HG02840 (cell line): Measurements from ENCODE around the gene COL8A2.

ENCODE experiments used
- ATAC-seq: cut with Tn5 transposase; IDR thresholded peaks from one replicate; pipeline ENCODE4 v1.9.1; 2021; ENCODE audit warnings: mild to moderate bottlenecking, moderate library complexity, moderate number of reproducible peaks; ENCODE audit not compliant: unreplicated experiment, low FRiP score

Gene COL8A2

DNA sequence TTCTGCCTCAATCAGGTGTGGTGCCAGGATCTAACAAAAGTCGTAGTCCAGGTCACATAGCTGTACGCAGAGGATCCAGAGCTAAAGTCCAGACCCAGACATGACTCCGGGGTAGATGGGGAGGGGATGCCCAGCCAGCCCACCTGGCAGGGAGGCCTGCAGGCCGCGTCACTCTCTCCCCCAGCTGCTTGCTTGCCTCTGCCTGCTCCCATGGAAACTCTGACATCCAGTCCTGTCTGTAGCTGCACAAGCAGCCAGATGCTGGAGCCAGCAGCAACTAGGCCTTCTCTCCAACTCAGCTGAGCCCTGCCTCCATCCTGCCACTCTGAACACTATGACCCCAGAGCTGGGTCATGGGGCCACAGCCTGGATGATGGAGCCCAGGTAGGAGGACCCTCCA lies 8.1 kb downstream of the COL8A2 start:
- ATAC-seq: no peak

DNA sequence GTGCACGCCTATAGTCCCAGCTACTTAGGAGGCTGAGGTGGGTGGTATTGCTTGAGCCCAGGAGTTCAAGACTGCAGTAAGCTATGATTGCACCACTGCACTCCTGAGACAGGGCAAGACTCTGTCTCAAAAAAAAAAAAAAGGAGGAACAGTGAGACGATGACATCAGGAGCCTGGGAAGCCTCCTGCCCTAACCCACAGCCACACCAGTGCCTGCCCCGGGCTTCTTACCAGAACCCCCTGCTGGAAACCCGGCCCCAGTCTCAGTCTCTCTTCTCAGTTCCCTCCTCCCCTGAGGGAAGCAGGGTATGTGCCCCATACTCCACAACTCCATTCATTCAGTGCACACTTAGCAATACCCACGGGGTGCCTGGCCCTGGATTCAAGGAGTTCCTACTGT lies 9.1 kb downstream of the COL8A2 start:
- ATAC-seq: no peak

DNA sequence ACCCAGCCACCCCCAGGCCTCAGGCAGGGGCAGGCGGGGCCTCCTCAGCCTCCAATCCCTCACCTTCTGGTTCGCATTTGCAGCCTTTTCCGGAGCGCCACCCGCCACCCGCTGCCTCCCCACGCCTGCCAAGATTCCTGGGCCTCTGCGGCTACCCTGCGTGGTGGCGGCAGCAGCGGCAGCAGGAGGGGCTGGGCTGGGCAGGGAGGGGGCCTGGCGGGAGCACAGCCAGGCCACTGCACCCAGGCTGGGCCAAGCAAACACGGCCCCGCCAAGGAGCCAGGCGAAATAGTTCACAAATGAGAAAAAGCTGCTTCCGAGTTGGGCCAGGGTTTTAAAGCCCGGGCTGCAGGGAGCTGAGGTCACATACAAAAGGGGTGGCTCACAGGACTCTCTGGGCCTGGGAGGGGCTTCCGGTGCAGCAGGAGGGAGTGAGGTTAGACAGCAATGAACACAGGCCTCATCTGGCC lies 9.8 kb downstream of the COL8A2 start:
- ATAC-seq: no peak

DNA sequence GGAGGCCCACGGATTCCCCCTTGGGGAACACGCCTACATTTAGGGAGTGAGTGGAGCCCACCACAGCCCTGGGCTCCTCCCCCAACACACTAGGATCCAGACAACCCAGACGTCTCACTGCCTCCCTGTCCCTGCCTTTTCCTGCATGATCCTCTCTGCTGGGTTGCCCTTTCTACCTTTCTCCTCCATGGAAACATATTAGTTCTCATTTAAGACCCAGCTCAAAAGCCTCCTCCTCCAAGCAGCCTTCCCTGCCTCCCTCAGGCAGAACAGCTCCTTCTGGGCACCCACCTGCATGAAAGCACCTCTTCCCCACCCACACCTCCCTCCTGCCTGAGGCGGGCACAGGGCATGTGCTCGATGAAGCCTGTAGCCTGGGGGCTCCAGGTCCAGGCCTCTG lies 10.7 kb downstream of the COL8A2 start:
- no peak for ATAC-seq

DNA sequence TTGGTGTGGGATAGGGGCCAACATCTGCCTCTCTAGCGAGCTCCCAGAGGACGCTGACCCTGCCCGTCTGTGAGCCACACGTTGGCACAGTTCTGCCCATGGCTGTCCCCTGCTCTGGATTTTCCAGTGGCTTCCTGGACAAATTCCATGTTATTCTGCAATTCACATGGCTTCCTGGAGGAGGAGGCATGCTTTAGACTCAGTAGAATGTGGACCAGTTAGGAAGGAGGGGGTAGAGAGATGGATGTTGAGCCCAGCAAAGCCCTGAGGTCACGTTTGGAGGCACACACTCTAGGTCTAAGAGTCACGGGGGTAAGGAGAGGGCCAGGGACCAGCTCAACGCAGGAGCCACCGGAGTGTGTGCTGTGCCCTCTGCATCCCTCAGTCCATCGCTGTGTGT lies 12.2 kb downstream of the COL8A2 start:
- ATAC-seq: no peak

DNA sequence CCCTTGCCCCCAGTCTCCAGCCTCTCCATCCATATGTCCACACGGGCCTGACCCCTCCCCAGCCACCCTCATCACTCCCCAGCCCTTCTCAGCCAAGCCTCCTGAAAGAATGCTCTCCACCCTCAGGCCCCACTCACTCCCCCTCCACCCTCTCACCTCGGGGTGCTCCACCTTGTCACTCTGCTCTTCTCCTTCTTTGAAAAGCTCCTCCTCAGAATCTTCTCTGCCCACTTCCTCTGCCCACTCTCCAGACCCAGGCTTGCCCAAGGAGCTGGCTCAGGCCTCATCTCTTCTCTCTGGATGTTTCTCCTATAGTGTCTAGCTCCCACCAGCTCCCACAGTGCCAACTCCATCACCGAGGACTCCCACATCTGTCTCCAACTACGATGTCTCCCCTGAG lies 13.9 kb downstream of the COL8A2 start:
- ATAC-seq: no peak

DNA sequence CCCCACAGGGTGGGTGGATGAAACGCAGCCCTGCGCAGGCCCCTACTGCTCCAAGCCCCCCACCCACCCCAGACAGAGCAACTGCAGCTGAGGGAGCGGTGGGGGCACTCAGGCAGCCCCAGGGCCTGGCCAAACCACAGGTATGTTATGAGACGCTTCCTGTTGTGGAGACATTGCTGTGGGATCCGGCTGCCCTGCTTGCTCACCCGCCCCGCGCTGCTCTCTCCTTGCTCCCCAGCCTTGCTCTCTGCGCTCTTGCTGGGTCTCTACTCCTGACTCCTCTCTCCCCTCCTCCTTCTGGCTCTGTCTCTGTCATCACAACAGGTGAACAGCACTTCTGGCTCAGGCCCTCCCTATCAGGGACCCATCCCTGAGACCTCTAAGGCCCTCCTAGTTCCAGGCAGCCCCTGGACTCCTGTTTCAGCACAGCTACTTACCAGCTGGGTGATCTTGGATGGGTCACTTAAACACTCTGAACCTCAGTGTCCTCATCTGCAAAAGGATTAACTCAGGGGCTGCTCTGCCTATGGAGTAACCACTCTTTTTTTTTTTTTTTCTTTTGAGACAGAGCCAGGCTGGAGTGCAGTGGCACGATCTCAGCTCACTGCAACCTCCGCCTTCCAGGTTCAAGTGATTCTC lies 15.9 kb downstream of the COL8A2 start:
- no peak for ATAC-seq

DNA sequence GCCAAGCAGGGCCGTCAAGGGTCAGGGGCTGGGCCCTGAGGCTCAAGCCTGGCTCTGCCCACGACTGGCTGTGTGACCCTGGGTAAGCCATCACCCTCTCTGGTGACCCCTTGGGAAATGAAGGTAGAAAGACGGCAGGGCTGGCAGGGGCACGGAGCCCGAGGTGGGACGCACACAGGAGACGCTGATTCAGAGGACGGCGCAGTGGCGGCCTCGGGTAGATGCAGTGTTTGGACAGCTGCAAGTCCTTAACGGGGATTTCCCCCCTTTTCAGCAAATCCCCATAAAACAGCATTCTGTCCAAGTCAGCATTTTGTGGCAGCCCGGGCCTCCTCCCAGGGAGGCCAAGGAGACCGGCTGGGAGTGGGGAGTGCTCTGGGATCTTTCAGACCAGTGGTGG lies 16.7 kb downstream of the COL8A2 start:
- ATAC-seq: no peak

DNA sequence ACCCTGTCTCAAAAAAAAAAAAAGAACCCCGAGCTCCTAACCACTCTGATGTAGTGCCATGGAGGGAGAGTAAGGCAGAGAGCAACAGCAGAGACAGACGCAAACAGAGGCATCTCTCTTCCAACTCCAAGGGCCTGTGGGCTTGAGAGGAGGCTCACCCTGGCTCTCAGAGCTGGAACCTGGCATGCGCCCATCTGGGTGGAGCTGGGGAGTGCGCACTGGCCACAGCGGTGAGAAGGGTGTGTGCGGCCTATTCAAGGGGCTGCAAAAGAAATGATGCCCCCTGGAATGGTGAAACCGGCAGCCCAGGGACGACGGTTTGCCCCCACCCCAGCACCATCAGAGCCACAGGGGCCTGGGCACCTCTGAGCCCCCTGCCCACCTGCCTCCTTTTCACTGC lies 17.6 kb downstream of the COL8A2 start:
- ATAC-seq: no peak

DNA sequence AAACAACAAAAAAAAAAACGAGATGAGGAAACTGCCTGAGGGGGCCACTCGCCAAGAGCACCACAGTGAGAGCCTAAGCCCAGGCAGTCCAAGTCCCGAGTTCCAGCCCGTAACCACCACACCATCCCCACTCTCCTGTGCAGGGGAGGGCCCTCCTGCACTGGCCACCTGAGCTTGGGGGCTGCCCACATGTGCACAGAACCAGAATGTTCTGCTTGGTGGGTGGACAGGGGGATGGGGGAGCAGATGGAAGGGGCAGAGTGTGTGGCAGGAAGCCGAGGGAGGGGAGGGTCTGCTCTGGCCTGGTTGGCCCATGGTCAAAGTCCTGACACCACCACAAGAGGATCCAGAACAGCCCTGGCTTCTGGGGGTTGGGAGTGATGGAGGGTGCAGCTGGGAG lies 18.8 kb downstream of the COL8A2 start:
- no peak for ATAC-seq

DNA sequence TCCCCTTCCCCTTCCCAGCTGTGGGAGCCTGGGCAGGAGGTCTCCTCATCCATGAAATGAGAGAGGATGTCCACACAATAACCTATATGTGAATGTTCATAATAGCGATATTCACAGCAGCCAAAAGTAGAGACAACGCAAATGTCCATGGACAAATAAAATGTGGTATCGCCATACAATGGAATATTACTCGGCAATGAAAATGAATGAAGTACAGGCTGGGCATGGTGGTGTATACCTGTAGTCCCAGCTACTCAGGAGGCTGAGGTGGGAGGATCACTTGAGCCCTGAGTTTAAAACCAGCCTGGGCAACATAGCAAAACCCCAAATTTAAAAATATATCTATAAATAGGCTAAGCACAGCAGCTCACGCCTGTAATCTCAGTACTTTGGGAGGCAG lies 23.5 kb downstream of the COL8A2 start:
- no peak for ATAC-seq

DNA sequence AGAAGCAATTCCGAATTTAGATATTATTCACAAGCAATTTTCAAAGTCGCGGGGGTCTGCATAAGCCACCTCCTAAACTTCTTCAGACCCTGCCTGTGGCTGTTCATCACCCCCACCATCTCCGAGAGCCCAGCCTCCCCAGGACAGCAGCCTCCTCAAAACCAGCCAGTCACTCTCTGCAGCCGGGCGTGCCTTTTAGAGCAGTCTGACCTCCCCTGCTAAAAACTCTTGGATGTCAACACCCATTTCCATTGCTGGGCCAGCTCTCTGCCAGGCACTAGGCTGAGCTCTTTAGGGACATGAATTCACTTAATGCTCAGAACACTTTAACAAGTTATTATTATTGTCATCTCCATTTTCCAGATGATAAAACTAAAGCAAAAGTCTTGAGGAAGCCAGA lies 24.6 kb downstream of the COL8A2 start:
- ATAC-seq: no peak

DNA sequence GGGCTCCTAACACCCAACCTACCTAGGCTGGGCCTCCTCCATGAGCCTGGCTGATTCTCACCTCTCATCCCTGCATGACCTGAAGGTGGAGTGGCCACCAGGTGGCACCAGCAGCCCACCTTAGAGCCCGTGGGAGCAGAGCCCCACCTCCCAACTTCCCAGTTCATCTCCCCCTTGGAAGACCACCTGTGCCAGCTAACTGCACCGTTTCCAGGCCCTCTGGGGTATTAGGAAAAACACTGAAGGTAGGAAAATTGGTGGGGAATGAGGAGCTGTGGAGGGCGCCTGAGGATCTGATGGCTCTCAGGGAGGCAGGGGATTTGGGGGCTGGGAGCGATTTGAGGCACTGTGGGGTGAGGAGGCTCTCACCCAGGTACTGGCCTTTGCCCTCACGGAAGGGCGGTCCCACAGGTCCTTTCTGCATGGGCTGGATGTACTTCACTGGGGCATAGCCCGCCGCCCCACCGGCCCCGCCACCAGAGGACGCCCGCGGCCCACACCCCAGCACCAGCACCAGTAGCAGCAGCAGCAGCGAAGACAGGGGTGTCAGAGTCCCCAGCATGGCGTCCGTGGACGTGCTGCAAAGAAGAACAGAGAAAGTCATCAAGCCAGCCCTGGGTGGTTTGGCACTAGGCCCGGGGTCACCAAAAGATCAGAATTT lies 25.2 kb downstream of the COL8A2 start:
- no peak for ATAC-seq

DNA sequence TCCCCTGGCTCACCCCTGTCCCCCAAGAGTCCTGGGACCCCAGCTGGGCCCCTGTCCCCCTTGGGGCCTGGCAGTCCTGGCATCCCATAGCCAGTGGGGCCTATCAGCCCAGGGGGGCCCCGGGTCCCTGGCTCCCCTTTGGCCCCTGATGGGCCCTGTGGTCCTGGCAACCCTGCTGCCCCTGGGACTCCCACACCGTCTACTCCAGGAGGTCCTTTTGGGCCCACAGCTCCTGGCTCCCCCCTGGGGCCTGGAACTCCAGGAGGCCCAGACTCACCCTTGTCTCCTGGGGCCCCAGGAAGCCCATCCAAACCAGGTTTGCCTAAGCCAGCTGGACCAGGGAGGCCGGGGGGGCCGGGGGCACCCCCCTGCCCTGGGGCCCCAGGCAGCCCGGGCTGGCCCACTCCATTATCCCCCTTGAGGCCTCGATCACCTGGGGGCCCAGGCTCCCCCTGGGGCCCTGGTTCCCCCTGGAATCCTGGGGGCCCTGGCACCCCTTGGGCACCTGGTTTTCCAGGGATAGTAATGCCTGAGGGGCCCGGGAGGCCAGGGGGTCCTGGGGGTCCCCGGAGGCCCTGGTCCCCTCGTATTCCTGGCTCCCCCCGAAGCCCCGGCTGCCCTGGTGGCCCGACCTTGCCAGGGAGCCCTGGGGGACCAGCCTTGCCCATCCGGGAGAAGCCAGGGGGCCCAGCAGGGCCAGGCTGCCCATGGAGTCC lies 26.2 kb downstream of the COL8A2 start:
- ATAC-seq: no peak

DNA sequence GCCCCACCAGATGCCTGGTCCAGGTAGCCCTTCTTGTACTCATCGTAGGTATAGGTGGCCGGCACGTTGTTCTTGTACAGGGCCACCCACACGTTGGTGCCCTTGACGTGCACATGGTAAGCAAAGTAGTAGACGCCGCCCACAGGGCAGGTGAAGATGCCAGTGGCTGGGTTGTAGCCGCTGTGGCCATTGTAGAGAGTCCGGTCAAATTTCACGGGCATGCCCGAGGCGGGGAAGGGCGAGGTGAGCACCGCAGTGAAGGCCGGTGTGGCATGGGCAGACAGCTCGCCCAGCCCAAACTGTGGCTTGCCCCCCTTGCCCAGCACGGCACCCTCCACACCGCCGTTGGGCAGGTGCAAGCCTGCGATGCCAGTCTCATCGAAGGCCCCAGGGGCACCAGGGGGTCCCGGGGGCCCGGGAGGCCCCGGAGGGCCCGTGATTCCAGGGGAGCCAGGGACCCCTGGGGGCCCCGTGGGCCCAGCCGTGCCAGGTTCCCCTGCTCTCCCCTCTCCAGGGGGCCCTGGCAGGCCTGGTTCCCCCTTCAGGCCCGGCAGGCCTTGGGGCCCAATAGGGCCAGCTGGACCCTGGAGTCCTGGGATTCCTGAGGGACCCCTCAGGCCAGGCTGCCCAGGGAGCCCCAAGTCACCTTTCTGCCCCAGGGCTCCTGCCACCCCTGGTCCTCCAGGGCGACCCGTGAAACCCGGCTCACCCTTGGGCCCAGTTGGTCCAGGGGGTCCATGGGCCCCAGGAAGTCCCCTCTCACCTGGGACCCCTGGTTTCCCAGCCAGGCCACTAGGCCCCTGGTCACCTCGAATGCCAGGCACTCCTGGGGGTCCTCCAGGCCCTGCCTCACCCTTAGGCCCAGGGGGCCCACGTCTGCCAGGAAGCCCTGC lies 27.1 kb downstream of the COL8A2 start:
- ATAC-seq: no peak

DNA sequence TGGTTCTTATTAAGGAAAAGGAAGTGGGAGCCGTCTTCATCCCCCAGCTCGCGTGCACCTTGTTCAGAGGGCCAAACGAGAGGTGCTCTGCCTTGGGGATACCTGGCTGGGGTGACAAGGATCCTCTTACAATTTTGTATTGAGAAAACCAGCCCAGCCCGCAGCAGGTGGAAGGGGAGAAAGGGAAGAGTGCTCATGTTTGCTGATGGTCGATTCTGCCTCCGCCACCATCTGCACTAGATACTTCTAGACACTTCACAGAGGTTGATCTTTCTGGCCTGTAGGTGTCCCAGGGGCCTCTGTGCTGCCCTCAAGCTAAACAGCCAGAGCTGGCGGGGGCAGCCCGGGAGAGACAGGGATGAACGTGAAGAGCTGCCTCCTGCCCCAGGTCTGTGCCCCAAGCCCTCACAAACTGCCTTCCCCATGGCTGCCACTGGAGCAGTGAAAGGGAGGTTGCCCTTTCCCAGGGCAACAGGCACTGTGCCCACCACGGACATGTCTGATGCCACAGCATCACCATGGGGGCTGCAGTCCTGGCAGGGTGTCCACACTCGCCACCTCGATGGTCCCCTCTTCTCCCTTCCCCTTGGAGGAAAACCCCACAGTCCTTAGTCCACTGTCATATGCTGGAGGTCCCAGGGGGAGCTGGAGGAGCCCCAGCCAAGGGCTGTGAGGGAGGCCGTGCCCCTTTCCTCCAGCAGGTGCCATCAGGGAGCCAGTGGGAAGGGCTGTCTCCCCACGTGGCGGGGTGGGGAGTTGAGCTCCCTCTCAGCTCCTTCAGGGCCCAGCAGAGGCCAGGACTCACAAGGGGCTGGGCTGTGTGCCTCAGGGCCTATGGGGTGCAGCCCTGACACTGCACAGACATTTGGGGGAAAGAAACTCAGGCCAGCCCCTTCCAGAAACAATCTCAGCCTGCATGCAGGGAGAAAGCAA lies 28.3 kb downstream of the COL8A2 start:
- no peak for ATAC-seq

DNA sequence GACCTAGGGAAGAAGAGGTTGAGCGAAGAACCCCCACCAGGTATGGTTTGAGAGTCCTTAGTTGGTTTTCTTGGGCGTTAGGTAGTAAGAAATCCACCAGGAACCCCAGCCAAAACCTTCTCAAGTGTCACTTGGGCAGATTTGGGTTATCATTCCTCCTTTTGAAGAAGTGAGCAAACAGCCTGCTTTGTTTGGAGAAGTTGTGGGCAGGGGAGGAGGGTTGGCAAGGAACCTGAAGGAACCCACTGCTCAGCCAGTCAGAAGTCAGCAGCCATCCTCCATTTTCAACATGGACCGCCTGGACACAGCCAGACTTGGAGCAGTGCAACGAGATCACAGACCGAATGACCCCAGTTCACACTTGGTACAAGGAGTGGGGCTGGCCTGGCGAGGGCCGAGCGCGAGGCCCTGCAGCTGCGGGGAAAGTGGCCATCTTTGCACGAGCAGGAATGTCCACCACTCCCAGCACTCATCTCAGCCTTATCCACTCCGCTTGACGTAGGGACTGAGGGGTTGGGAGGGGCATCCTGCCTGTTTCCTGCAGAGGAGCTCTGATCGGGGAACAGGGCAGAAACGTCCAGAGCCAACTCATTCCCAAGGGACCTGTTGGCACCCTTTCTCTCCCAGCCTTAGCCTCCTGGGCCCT lies 29.1 kb downstream of the COL8A2 start:
- ATAC-seq: no peak

DNA sequence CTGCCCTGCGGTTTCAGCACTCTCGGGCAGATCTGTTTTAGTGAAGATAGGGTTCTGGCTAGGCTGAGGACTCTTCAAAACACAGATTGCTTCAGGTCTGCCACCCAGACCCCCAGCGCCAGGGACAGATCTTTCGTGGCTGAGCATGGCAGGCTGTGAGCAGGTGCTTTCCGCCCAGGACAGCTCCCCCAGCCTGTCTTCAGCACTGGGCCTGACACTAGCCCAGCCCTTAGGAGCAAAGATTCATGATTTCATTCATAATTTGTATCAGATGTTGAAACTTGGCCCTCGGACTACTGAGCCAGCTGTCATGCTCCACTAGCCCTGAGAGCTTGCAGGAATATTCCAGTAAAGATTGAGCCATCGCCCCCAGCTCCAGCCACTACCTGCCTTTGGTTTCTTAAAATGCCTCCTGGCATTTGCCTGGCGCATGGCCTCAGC lies 30.4 kb downstream of the COL8A2 start:
- ATAC-seq: no peak

DNA sequence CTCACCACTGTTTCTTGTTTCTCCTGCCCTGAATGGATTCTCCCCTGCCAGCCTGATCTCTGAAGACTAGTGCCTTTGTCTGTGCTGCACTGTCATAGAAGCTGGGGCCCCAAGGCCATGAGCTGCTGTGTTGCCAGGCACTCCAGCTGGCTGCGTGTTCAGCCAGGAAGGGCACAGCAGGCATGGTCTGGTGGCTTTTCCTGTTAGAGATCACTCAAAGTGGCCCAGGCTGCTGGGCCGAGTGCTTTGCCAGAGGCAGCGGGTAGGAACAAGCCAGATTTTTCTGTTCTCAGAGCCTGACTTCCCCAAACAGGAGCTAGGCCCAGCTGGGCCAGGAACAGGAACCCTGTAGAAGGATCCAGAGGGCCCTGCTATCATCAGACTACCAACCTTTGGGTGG lies 31.1 kb downstream of the COL8A2 start:
- no peak for ATAC-seq
